HUES64 (cell line): ENCODE measurements around the gene IMMP2L.
A peak's percentile ranks its signal among the peaks of the same experiment; 100 is the strongest.
"Not testable (repeated sequence)": the region's sequence is repeated elsewhere in the genome, so short reads cannot be mapped to it uniquely, and the experiment has no call there.

Experiments
- H3K27ac ChIP-seq: 2 replicates; pipeline ENCODE4 v1.7.0; 2013; ENCODE audit warnings: low read depth, low read length, inconsistent platforms
- H3K27me3 ChIP-seq: 2 replicates; pipeline ENCODE4 v1.6.1; 2013; ENCODE audit warnings: mild to moderate bottlenecking, low read length; ENCODE audit not compliant: insufficient read depth
- H3K36me3 ChIP-seq: 2 replicates; pipeline ENCODE4 v1.6.1; 2013; ENCODE audit warnings: mild to moderate bottlenecking, low read length; ENCODE audit not compliant: insufficient read depth
- H3K4me1 ChIP-seq: 2 replicates; pipeline ENCODE4 v1.6.1; 2013; ENCODE audit warnings: mild to moderate bottlenecking, low read length, moderate library complexity; ENCODE audit not compliant: insufficient read depth
- H3K4me3 ChIP-seq: 2 replicates; pipeline ENCODE4 v1.5.1; 2013; ENCODE audit warnings: mild to moderate bottlenecking, low read length, moderate library complexity
- H3K9ac ChIP-seq: 2 replicates; pipeline ENCODE4 v1.6.1; 2013; ENCODE audit warnings: mild to moderate bottlenecking, low read depth, low read length
- H3K9me3 ChIP-seq: 2 replicates; pipeline ENCODE4 v1.6.1; 2013; ENCODE audit warnings: low read depth, low read length; ENCODE audit not compliant: insufficient read depth
- WGBS: fragments of 150-250, 120-280 bp; methylation state at CpG from one replicate; pipeline ENCODE4 v1.1.7; 2013; ENCODE audit warnings: missing lambda C conversion rate; 5-methylcytosine and 5-hydroxymethylcytosine counted together

Gene IMMP2L

DNA sequence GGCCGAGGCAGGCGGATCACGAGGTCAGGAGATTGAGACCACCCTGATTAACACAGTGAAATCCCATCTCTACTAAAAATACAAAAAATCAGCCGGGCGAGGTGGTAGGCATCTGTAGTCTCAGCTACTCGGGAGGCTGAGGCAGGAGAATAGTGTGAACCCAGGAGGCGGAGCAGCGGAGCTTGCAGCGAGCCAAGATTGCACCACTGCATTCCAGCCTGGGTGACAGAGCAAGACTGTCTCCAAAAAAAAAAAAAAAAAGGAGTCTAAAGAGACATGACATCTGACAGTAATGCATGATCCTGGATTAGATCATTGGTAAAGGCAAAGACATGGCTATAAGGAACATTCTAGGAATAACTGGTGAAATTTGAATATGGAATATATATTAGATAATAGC, 489.6 kb downstream of the IMMP2L start:
- H3K27ac ChIP-seq, H3K9ac ChIP-seq, H3K4me3 ChIP-seq, H3K27me3 ChIP-seq, H3K36me3 ChIP-seq, H3K9me3 ChIP-seq: not testable (repeated sequence)
- 88% methylated on average over 9 of the region's 9 CpGs for whole genome bisulfite sequencing
- peaks cover 30% of the 10 kb centered on the region for H3K4me1 ChIP-seq

GRCh38 chr7:111071556-111071955, 490.7 kb downstream of the IMMP2L start:
- H3K4me3 ChIP-seq = no peak overlapping the region
- H3K9ac ChIP-seq = no peak overlapping the region
- H3K27me3 ChIP-seq = no peaks in the 10 kb centered on the region
- H3K27ac ChIP-seq = no peak overlapping the region
- H3K4me1 ChIP-seq = peaks cover 20% of the 10 kb centered on the region
- H3K9me3 ChIP-seq = no peaks in the 10 kb centered on the region
- no peaks in the 10 kb centered on the region for H3K36me3 ChIP-seq

DNA sequence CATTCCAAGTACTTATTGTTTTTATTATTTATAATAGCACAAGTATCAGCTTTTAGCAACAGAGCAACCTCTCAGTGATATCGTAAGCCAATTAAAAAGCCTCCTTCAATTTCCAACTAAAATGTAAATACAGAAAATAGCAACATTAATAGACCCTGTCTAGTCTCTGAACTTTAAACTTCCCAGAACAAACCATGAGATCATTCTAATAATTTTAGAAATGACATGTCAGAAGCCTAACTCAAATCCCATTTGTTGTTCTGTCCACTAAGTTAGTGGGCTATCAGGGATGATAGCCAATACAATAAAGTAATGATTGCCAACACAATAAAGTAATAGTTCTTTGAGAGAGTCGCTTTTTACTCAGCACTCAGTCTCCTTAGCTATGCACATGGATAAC, 493.7 kb downstream of the IMMP2L start:
- H3K4me3 ChIP-seq = no peak overlapping the region
- H3K27ac ChIP-seq = no peak overlapping the region
- peaks cover 9% of the 10 kb centered on the region; the same call in 1 of the 2 replicates for H3K9me3 ChIP-seq
- H3K9ac ChIP-seq = no peak overlapping the region
- WGBS = 94% methylated on average over 1 of the region's 2 CpGs
- no peaks in the 10 kb centered on the region for H3K36me3 ChIP-seq
- peaks cover 6% of the 10 kb centered on the region; the same call in 1 of the 2 replicates for H3K4me1 ChIP-seq
- H3K27me3 ChIP-seq = no peaks in the 10 kb centered on the region

GRCh38 chr7:111067682-111068081, 494.6 kb downstream of the IMMP2L start:
- H3K36me3 ChIP-seq = no peaks in the 10 kb centered on the region
- 95% methylated on average over 1 of the region's 2 CpGs for WGBS

GRCh38 chr7:111067251-111067650, 495.0 kb downstream of the IMMP2L start:
- no peaks in the 10 kb centered on the region for H3K36me3 ChIP-seq

More at GRCh38 chr7:111067682-111068081, 494.6 kb downstream of the IMMP2L start:
- Histone ChIP-seq H3K4me3 (no peak overlapping the region), H3K9ac (no peak overlapping the region), H3K4me1 (0 out of 2 replicates have a peak, but pooled peaks cover 3% of the 10 kb centered on the region), H3K27me3 (no peaks in the 10 kb centered on the region), H3K9me3 (peaks cover 16% of the 10 kb centered on the region), H3K27ac (no peak overlapping the region)

DNA sequence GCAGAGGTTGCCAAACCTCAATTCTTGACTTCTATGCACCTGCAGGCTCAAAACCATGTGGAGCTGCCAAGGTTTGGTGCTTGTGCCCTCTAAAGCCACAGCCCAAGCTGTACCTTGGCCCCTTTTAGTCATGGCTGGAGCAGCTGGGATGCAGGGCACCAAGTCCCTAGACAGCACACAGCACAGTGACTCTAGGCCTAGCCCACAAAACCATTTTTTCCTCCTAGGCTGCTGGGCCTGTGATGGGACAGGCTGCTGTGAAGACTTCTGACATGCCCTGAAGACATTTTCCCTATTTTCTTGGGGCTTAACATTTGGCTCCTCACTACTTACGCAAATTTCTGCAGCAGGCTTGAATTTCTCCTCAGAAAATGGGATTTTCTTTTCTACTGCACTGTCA, 499.1 kb downstream of the IMMP2L start:
- H3K9ac ChIP-seq = no peak overlapping the region
- H3K36me3 ChIP-seq = no peaks in the 10 kb centered on the region
- H3K9me3 ChIP-seq = peaks cover 22% of the 10 kb centered on the region
- H3K4me3 ChIP-seq = no peak overlapping the region
- H3K4me1 ChIP-seq = no peaks in the 10 kb centered on the region
- no peak overlapping the region for H3K27ac ChIP-seq
- WGBS = 97% methylated on average over 1 of the region's 1 CpG
- no peaks in the 10 kb centered on the region for H3K27me3 ChIP-seq

More at GRCh38 chr7:111067251-111067650, 495.0 kb downstream of the IMMP2L start:
- Histone ChIP-seq H3K27me3 (no peaks in the 10 kb centered on the region), H3K27ac (no peak overlapping the region), H3K9me3 (peaks cover 20% of the 10 kb centered on the region), H3K9ac (no peak overlapping the region), H3K4me1 (0 out of 2 replicates have a peak, but pooled peaks cover 2% of the 10 kb centered on the region), H3K4me3 (no peak overlapping the region)
- WGBS = 93% methylated on average over 4 of the region's 4 CpGs

DNA sequence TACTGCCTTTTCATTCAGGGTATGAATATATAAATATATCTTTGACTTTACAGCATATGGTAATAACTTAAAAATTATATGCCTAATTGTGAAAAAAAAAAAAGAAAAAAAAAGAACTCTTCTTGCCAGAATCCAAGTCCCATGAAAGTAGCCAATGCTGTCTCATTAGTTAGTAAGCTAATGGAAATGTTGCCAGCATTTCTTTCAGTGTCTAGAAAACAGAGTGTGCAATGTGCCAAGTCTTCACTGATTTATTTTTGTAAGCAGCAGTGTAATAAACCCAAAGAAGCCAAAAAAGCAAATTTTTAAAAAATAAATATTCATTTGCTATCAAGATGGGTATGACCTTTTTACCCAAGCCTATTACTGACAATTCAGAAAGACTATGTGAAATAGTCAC, 502.5 kb downstream of the IMMP2L start:
- Histone ChIP-seq H3K4me3 (no peak overlapping the region), H3K4me1 (no peaks in the 10 kb centered on the region), H3K27ac (no peak overlapping the region), H3K9ac (no peak overlapping the region), H3K27me3 (no peaks in the 10 kb centered on the region), H3K9me3 (peaks cover 17% of the 10 kb centered on the region), H3K36me3 (no peaks in the 10 kb centered on the region)

- Histone ChIP-seq H3K27me3 (no peaks in the 10 kb centered on the region), H3K9ac (no peak overlapping the region), H3K27ac (no peak overlapping the region), H3K4me3 (no peak overlapping the region), H3K36me3 (no peaks in the 10 kb centered on the region), H3K9me3 (peaks cover under 1% of the 10 kb centered on the region; the same call in 1 of the 2 replicates), H3K4me1 (peaks cover 8% of the 10 kb centered on the region)
- WGBS = 96% methylated on average over 3 of the region's 4 CpGs
Measured at GRCh38 chr7:111057066-111057465, 505.2 kb downstream of the IMMP2L start.

GRCh38 chr7:111056371-111056770, 505.9 kb downstream of the IMMP2L start:
- peaks cover 12% of the 10 kb centered on the region for H3K4me1 ChIP-seq
- H3K9me3 ChIP-seq = no peaks in the 10 kb centered on the region
- WGBS = 92% methylated on average over 2 of the region's 2 CpGs
- no peaks in the 10 kb centered on the region for H3K27me3 ChIP-seq
- H3K4me3 ChIP-seq = no peak overlapping the region
- no peak overlapping the region for H3K9ac ChIP-seq
- no peak overlapping the region for H3K27ac ChIP-seq
- no peaks in the 10 kb centered on the region for H3K36me3 ChIP-seq

- Histone ChIP-seq H3K9ac (no peak overlapping the region), H3K27ac (no peak overlapping the region), H3K9me3 (no peaks in the 10 kb centered on the region), H3K4me3 (no peak overlapping the region), H3K27me3 (no peaks in the 10 kb centered on the region), H3K36me3 (no peaks in the 10 kb centered on the region), H3K4me1 (peaks cover 29% of the 10 kb centered on the region)
- 90% methylated on average over 1 of the region's 2 CpGs for WGBS
Measured at GRCh38 chr7:111053035-111053434, 509.3 kb downstream of the IMMP2L start.

GRCh38 chr7:111051832-111052231, 510.5 kb downstream of the IMMP2L start:
- Histone ChIP-seq H3K36me3 (no peaks in the 10 kb centered on the region), H3K27ac (peak overlapping the region; percentile 75; the same call in 1 of the 2 replicates), H3K4me3 (no peak overlapping the region), H3K4me1 (peaks cover 29% of the 10 kb centered on the region), H3K9me3 (no peaks in the 10 kb centered on the region), H3K27me3 (no peaks in the 10 kb centered on the region), H3K9ac (no peak overlapping the region)
- WGBS = no CpG with 5 or more reads among the region's 1 CpG

DNA sequence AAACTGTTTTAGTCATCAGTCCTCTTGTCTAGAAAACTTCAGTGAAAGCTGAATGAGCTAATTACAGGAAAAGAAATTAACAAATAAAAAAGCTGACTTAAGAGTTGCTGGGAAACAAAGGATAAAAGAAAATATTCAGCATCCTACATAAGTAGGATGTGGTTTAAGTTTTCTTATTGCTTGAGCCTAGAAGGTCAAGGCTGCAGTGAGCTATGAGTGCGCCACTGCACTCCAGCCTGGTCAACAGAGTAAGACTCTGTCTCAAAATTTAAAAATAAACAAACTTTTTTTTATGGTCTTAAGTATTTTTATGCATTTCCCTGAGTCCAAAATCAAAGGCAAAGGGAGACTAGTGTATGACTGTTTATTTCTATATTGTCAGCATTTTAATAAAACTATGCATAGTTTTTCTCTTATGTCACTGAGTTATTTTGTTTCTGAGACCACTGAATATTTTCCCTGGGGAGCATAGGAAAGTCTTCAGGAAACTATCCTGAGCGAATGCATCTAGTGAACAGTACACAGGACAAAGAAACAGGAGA, 511.3 kb downstream of the IMMP2L start:
- WGBS = 68% methylated on average over 1 of the region's 2 CpGs
- peak overlapping the region; percentile 75 for H3K27ac ChIP-seq
- peaks cover 29% of the 10 kb centered on the region for H3K4me1 ChIP-seq
- no peak overlapping the region for H3K4me3 ChIP-seq
- H3K36me3 ChIP-seq = no peaks in the 10 kb centered on the region
- H3K27me3 ChIP-seq = no peaks in the 10 kb centered on the region
- H3K9ac ChIP-seq = no peak overlapping the region
- no peaks in the 10 kb centered on the region for H3K9me3 ChIP-seq
